ENCODE results near the gene PARD3. TPM values are rescaled to one million over a fixed set of nuclear protein-coding genes. Genes with fewer than 3 reads are reported as not detected.

PARD3 gene
- total RNA-seq, 1 donor from 2014 or later, result 76.4 TPM

DNA sequence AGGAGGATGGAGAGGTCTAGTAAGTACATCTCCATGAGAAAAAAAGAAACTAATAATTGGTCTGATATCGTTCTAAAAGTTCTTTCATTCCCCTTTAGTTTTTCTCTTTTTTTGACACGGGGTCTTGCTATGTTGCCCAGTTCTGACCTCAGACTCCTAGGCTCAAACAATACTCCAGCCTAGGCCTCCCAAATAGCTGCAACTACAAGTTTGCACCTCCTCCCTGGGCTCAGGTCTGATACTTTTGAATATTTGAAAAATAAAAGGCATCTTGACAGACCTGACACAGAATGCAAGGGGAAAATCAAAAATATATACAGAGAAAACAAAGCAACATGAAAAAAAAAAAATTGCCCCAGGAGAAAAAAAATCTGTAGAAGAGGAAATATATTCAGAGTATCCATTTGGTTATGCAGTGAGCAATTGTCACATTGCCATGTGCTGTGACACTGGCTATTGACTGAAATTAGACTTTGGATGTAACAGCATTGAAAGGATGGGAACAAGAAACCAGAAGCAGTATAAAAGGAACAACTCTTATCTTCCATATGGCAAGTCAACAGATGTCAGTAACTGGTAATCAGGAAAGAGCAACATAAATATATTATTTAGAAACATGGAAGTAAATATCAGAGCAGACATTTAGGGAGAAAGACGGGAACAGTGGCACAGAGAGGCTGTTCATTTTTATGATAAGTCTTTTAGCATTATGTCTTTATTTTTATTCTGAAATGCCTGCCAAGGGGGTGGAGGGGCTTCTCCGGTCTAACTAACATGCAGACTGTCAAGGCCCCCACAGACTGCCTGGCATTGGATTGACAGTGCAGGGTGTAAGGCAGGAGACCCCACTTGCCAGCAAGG lies 408.4 kb downstream of the PARD3 start:
- DNase-seq (ENCODE audit: low read depth), result no peak
- no peak overlapping the region for H3K4me3 ChIP-seq (ENCODE audit: low read depth, low read length)
- H3K27me3 ChIP-seq (ENCODE audit: control insufficient read depth, insufficient read depth, low read length), result no peaks in the 10 kb centered on the region
- H3K36me3 ChIP-seq (ENCODE audit: control insufficient read depth, insufficient read depth, low read length), result no peaks in the 10 kb centered on the region
- TF ChIP-seq, protein P1, sequence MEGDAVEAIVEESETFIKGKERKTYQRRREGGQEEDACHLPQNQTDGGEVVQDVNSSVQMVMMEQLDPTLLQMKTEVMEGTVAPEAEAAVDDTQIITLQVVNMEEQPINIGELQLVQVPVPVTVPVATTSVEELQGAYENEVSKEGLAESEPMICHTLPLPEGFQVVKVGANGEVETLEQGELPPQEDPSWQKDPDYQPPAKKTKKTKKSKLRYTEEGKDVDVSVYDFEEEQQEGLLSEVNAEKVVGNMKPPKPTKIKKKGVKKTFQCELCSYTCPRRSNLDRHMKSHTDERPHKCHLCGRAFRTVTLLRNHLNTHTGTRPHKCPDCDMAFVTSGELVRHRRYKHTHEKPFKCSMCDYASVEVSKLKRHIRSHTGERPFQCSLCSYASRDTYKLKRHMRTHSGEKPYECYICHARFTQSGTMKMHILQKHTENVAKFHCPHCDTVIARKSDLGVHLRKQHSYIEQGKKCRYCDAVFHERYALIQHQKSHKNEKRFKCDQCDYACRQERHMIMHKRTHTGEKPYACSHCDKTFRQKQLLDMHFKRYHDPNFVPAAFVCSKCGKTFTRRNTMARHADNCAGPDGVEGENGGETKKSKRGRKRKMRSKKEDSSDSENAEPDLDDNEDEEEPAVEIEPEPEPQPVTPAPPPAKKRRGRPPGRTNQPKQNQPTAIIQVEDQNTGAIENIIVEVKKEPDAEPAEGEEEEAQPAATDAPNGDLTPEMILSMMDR (IDR thresholded peaks at IDR 0.05; ENCODE audit: insufficient read depth, low read length, poor library complexity, severe bottlenecking), result no peak

GRCh38 chr10:34405611-34406462 lies 409.3 kb downstream of the PARD3 start:
- no peak for DNase-seq (ENCODE audit: low read depth)
- no peak overlapping the region for H3K4me3 ChIP-seq (ENCODE audit: low read depth, low read length)

DNA sequence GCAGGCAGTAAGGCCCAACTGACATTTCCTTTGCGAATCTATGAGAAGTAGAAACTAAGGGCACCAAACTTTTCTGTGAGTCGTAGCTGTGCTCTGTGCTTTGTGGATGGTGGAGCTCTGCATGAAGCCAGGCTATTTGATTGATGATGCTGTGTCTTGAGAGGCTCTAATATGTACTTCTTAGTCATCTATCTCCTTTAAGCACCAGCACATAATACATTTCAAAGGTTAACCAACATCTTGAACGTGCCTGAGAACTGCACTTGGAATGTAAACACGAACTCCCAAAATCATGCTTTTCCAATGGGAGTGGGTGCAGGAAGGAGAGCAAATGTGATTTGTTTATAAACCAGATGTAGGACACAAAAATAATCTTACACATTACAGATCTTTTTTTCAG lies 411.6 kb downstream of the PARD3 start:
- Histone ChIP-seq H3K4me3 (ENCODE audit: low read depth, low read length) (no peak overlapping the region), H3K36me3 (ENCODE audit: control insufficient read depth, insufficient read depth, low read length) (no peaks in the 10 kb centered on the region), H3K27me3 (ENCODE audit: control insufficient read depth, insufficient read depth, low read length) (no peaks in the 10 kb centered on the region)
- TF ChIP-seq, protein P1 (IDR thresholded peaks at IDR 0.05; ENCODE audit: insufficient read depth, low read length, poor library complexity, severe bottlenecking), result no peak
- no peak for DNase-seq (ENCODE audit: low read depth)

More at GRCh38 chr10:34405611-34406462, 409.3 kb downstream of the PARD3 start:
- Histone ChIP-seq H3K27me3 (ENCODE audit: control insufficient read depth, insufficient read depth, low read length) (no peaks in the 10 kb centered on the region), H3K36me3 (ENCODE audit: control insufficient read depth, insufficient read depth, low read length) (no peaks in the 10 kb centered on the region)
- TF ChIP-seq, protein P1 (IDR thresholded peaks at IDR 0.05; ENCODE audit: insufficient read depth, low read length, poor library complexity, severe bottlenecking), result no peak

- Histone ChIP-seq H3K4me3 (ENCODE audit: low read depth, low read length) (no peak overlapping the region), H3K27me3 (ENCODE audit: control insufficient read depth, insufficient read depth, low read length) (no peaks in the 10 kb centered on the region), H3K36me3 (ENCODE audit: control insufficient read depth, insufficient read depth, low read length) (no peaks in the 10 kb centered on the region)
- TF ChIP-seq, protein P1 (IDR thresholded peaks at IDR 0.05; ENCODE audit: insufficient read depth, low read length, poor library complexity, severe bottlenecking), result no peak
- no peak for DNase-seq (ENCODE audit: low read depth)
These were observed 415.0 kb downstream of the PARD3 start for GRCh38 chr10:34400075-34400474.

GRCh38 chr10:34399013-34399412 lies 416.1 kb downstream of the PARD3 start:
- Histone ChIP-seq H3K4me3 (ENCODE audit: low read depth, low read length) (no peak overlapping the region), H3K36me3 (ENCODE audit: control insufficient read depth, insufficient read depth, low read length) (no peaks in the 10 kb centered on the region), H3K27me3 (ENCODE audit: control insufficient read depth, insufficient read depth, low read length) (no peaks in the 10 kb centered on the region)
- no peak for DNase-seq (ENCODE audit: low read depth)
- TF ChIP-seq, protein P1 (IDR thresholded peaks at IDR 0.05; ENCODE audit: insufficient read depth, low read length, poor library complexity, severe bottlenecking), result no peak

Measured in kidney epithelial cell (primary cell).